ENCODE results near the gene PKN2. TPM values are rescaled to one million over a fixed set of nuclear protein-coding genes. Genes with fewer than 3 reads are reported as not detected.
A peak's percentile ranks its signal among the peaks of the same experiment; 100 is the strongest.

The PKN2 gene
- total RNA-seq, 1 donor from 2014 or later: 74.4 TPM

- H3K4me3 ChIP-seq: no peak overlapping the region
- H3K4me3 Mint-ChIP-seq: no peak overlapping the region
- no peak overlapping the region for H3K9ac ChIP-seq
- H3K9me3 ChIP-seq (ENCODE audit: low read depth): no peaks in the 10 kb centered on the region
- peaks cover 13% of the 10 kb centered on the region for H3F3A ChIP-seq (ENCODE audit: low read depth)
- H3K4me1 Mint-ChIP-seq: peaks cover 46% of the 10 kb centered on the region
- peaks cover 2% of the 10 kb centered on the region for H3K9me3 Mint-ChIP-seq
- no peak for DNase-seq (ENCODE audit: low spot score)
- H2AFZ ChIP-seq (replicated peaks): no peak overlapping the region
- H3K36me3 ChIP-seq: no peaks in the 10 kb centered on the region
- H3K27ac Mint-ChIP-seq: no peak overlapping the region
- H3K27me3 ChIP-seq: no peaks in the 10 kb centered on the region
- H3K4me2 ChIP-seq: no peak overlapping the region
- H3K27ac ChIP-seq: no peak overlapping the region
- peaks cover 36% of the 10 kb centered on the region for H3K4me1 ChIP-seq
- H3K36me3 Mint-ChIP-seq: no peaks in the 10 kb centered on the region
- no peaks in the 10 kb centered on the region for H4K20me1 ChIP-seq (ENCODE audit: low read depth)
- H3K79me2 ChIP-seq (ENCODE audit: low read depth): no peaks in the 10 kb centered on the region
- no peak for TF ChIP-seq EZH2phosphoT487 (IDR thresholded peaks at IDR 0.05)
- no peak for TF ChIP-seq CTCF (IDR thresholded peaks at IDR 0.05)
- TF ChIP-seq EZH2 (IDR thresholded peaks at IDR 0.05): no peak
- H3K27me3 Mint-ChIP-seq (ENCODE audit: insufficient read depth, low read depth): no peaks in the 10 kb centered on the region
Measured at GRCh38 chr1:88646476-88647248, 37.4 kb upstream of the PKN2 start.

- TF ChIP-seq CTCF (IDR thresholded peaks at IDR 0.05) (no peak), EZH2 (IDR thresholded peaks at IDR 0.05) (no peak), EZH2phosphoT487 (IDR thresholded peaks at IDR 0.05) (no peak)
- no peak overlapping the region for H3K4me3 Mint-ChIP-seq
- H3K79me2 ChIP-seq (ENCODE audit: low read depth): no peaks in the 10 kb centered on the region
- no peaks in the 10 kb centered on the region for H3K36me3 ChIP-seq
- no peaks in the 10 kb centered on the region for H3K9me3 ChIP-seq (ENCODE audit: low read depth)
- H3K9ac ChIP-seq: no peak overlapping the region
- no peaks in the 10 kb centered on the region for H4K20me1 ChIP-seq (ENCODE audit: low read depth)
- H3K27me3 ChIP-seq: no peaks in the 10 kb centered on the region
- H3K4me3 ChIP-seq: no peak overlapping the region
- H3F3A ChIP-seq (ENCODE audit: low read depth): peaks cover 13% of the 10 kb centered on the region
- H3K27ac ChIP-seq: no peak overlapping the region
- peaks cover 36% of the 10 kb centered on the region for H3K4me1 ChIP-seq
- peak overlapping the region; percentile 81 for H3K27ac Mint-ChIP-seq
- H3K9me3 Mint-ChIP-seq: peaks cover 2% of the 10 kb centered on the region
- peaks cover 46% of the 10 kb centered on the region for H3K4me1 Mint-ChIP-seq
- no peaks in the 10 kb centered on the region for H3K27me3 Mint-ChIP-seq (ENCODE audit: insufficient read depth, low read depth)
- peak overlapping the region; percentile 6 for H3K4me2 ChIP-seq
- H2AFZ ChIP-seq (replicated peaks): no peak overlapping the region
- H3K36me3 Mint-ChIP-seq: no peaks in the 10 kb centered on the region
- DNase-seq (ENCODE audit: low spot score): peak; percentile 3
Measured at GRCh38 chr1:88647249-88647645, 36.8 kb upstream of the PKN2 start.

GRCh38 chr1:88647749-88648415, 36.2 kb upstream of the PKN2 start:
- no peaks in the 10 kb centered on the region for H3K79me2 ChIP-seq (ENCODE audit: low read depth)
- TF ChIP-seq EZH2 (IDR thresholded peaks at IDR 0.05) (no peak), CTCF (IDR thresholded peaks at IDR 0.05) (no peak), EZH2phosphoT487 (IDR thresholded peaks at IDR 0.05) (no peak)

More at GRCh38 chr1:88647749-88648415, 36.2 kb upstream of the PKN2 start:
- Histone ChIP-seq H2AFZ (replicated peaks) (no peak overlapping the region), H3K9ac (no peak overlapping the region), H3K4me1 (peaks cover 36% of the 10 kb centered on the region), H3F3A (ENCODE audit: low read depth) (peaks cover 13% of the 10 kb centered on the region), H3K9me3 (ENCODE audit: low read depth) (no peaks in the 10 kb centered on the region), H3K27ac (peak overlapping the region; percentile 31), H3K27me3 (no peaks in the 10 kb centered on the region), H4K20me1 (ENCODE audit: low read depth) (no peaks in the 10 kb centered on the region), H3K36me3 (no peaks in the 10 kb centered on the region), H3K4me3 (no peak overlapping the region), H3K4me2 (peak overlapping the region; percentile 35)
- no peak overlapping the region for H3K4me3 Mint-ChIP-seq
- no peak for DNase-seq (ENCODE audit: low spot score)
- H3K9me3 Mint-ChIP-seq: no peaks in the 10 kb centered on the region
- H3K36me3 Mint-ChIP-seq: no peaks in the 10 kb centered on the region
- peaks cover 46% of the 10 kb centered on the region for H3K4me1 Mint-ChIP-seq
- H3K27me3 Mint-ChIP-seq (ENCODE audit: insufficient read depth, low read depth): no peaks in the 10 kb centered on the region
- peak overlapping the region; percentile 94 for H3K27ac Mint-ChIP-seq

All from neural progenitor cell (in vitro differentiated cells).